Smooth muscle cell (in vitro differentiated cells): Measurements from ENCODE around the gene TRAPPC2L. TPM values are rescaled to one million over a fixed set of nuclear protein-coding genes. Genes with fewer than 3 reads are reported as not detected.

Experiments used
- DNase-seq: peaks from one replicate; lab custom pipeline; 2025; ENCODE audit not compliant: unreplicated experiment; lab: John Stamatoyannopoulos, UW
- H2AFZ ChIP-seq: fragments of 200-600 bp; sonication (generic); 2 replicates; pipeline ENCODE4 v1.6.0; 2016; ENCODE audit warnings: antibody characterized with exemption, low read depth, mild to moderate bottlenecking
- H3F3A ChIP-seq: fragments of 200-600 bp; sonication (generic); 2 replicates; pipeline ENCODE4 v1.6.0; 2017; ENCODE audit warnings: antibody characterized with exemption, low read depth
- H3K27ac ChIP-seq: fragments of 200-600 bp; sonication (generic); 2 replicates; pipeline ENCODE4 v1.5.1; 2016; ENCODE audit warnings: low read depth, mild to moderate bottlenecking
- H3K27me3 ChIP-seq: fragments of 200-600 bp; sonication (generic); 2 replicates; pipeline ENCODE4 v1.6.1; 2016; ENCODE audit warnings: low read depth, mild to moderate bottlenecking
- H3K36me3 ChIP-seq: fragments of 200-600 bp; sonication (generic); 2 replicates; pipeline ENCODE4 v1.5.1; 2016; ENCODE audit warnings: low read depth
- H3K4me1 ChIP-seq: fragments of 200-600 bp; sonication (generic); 2 replicates; pipeline ENCODE4 v1.5.1; 2016; ENCODE audit warnings: low read depth
- H3K4me2 ChIP-seq: fragments of 200-600 bp; sonication (generic); 2 replicates; pipeline ENCODE4 v1.6.0; 2016; ENCODE audit warnings: mild to moderate bottlenecking
- H3K4me3 ChIP-seq: fragments of 200-600 bp; sonication (generic); 2 replicates; pipeline ENCODE4 v1.5.1; 2016; ENCODE audit warnings: mild to moderate bottlenecking
- H3K79me2 ChIP-seq: fragments of 200-600 bp; sonication (generic); 2 replicates; pipeline ENCODE4 v1.6.0; 2016; ENCODE audit warnings: low read depth, mild to moderate bottlenecking
- H3K9ac ChIP-seq: fragments of 200-600 bp; sonication (generic); 2 replicates; pipeline ENCODE4 v1.6.0; 2016; ENCODE audit warnings: low read depth
- H3K9me3 ChIP-seq: fragments of 200-600 bp; sonication (generic); replicated peaks from 2 replicates; pipeline ENCODE4 v1.5.1; 2016; ENCODE audit warnings: low read depth
- H4K20me1 ChIP-seq: fragments of 200-600 bp; sonication (generic); 2 replicates; pipeline ENCODE4 v1.6.0; 2016; ENCODE audit warnings: low read depth
- WGBS: methylation state at CpG from one replicate; pipeline ENCODE4 v1.1.7; 2016; ENCODE audit warnings: low lambda C conversion rate; 5-methylcytosine and 5-hydroxymethylcytosine counted together
- polyA plus RNA-seq: library from polyadenylated mRNA; unstranded; fragments of >200 nt; fragmentation: Nextera tagmentation; extraction: Ambion mirVana; gene quantifications from 2 replicates; pipeline ENCODE4 v1.2.1, GENCODE V29; 2016
- total RNA-seq: library from RNA; depleted of rRNA; stranded (reverse); fragments of >200 nt; gene quantifications from 2 replicates; pipeline ENCODE4 v1.2.3, GENCODE V29; 2014
- TF ChIP-seq, protein P1 (sequence below): fragments of 200-600 bp; sonication (generic); IDR thresholded peaks from 2 replicates; pipeline ENCODE4 v1.5.1; 2017; ENCODE audit warnings: borderline replicate concordance, mild to moderate bottlenecking, antibody characterized with exemption; ENCODE audit not compliant: insufficient read depth, poor library complexity, severe bottlenecking

The TRAPPC2L gene
- total and polyA plus RNA-seq, 2 experiments from 2014 or later = 17.9 to 125 TPM

DNA sequence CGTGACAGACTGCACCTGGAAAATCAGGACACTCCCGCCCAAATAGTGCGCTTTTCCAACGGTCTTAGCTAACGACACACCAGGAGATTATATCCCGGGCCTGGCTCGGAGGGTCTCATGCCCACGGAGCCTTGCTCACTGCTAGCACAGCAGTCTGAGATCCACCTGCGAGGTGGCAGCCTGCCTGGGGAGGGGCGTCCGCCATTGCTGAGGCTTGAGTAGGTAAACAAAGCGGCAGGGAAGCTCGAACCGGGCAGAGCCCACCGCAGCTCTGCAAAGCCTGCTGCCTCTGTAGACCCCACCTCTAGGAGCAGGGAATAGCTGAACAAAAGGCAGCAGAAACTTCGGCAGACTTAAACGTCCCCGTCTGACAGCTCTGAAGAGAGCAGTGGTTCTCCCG, 5.3 kb upstream of the TRAPPC2L start:
- no peak overlapping the region for H2AFZ ChIP-seq
- DNase-seq = no peak
- 97% methylated on average over 19 of the region's 19 CpGs for WGBS

DNA sequence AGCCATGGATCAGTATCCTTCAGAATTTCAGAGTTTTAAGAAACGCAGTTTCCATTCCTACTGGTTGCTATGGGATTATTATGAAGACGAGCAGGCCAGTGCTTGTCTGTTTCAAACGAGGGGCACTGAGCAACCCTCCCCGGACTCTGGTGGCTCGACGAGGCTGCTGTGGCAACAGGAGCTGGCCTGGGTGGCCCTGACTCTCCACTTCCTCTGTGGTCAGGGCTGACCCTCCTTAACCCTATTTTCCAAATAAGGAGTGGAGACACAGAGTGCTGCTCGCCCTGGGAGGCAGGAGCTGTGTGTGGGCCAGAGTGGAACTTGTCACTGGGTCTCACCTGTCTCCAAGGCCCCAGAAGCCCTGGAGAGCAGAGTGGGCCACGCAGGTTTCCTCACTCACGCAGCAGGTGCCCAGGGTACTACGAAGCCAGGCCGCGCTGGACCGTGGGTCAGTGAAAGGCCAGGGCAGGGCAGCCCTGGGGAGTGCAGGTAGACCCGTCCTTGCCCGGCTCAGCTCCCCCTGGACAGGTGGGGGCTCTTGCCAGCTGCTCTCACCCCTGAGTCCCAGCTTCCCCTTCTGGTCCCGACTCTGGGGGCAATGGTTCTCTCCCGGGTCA, 3.5 kb upstream of the TRAPPC2L start:
- Histone ChIP-seq H3K4me2 (no peak overlapping the region), H3K9ac (no peak overlapping the region), H3K9me3 (no peaks in the 10 kb centered on the region), H3K27me3 (no peaks in the 10 kb centered on the region), H3K27ac (no peak overlapping the region), H3K79me2 (peaks cover 18% of the 10 kb centered on the region), H3K36me3 (no peaks in the 10 kb centered on the region), H3K4me3 (no peak overlapping the region), H4K20me1 (peaks cover 38% of the 10 kb centered on the region), H2AFZ (no peak overlapping the region), H3F3A (no peaks in the 10 kb centered on the region), H3K4me1 (peaks cover 3% of the 10 kb centered on the region)
- WGBS = 93% methylated on average over 17 of the region's 17 CpGs
- DNase-seq = no peak
- TF ChIP-seq, protein P1, sequence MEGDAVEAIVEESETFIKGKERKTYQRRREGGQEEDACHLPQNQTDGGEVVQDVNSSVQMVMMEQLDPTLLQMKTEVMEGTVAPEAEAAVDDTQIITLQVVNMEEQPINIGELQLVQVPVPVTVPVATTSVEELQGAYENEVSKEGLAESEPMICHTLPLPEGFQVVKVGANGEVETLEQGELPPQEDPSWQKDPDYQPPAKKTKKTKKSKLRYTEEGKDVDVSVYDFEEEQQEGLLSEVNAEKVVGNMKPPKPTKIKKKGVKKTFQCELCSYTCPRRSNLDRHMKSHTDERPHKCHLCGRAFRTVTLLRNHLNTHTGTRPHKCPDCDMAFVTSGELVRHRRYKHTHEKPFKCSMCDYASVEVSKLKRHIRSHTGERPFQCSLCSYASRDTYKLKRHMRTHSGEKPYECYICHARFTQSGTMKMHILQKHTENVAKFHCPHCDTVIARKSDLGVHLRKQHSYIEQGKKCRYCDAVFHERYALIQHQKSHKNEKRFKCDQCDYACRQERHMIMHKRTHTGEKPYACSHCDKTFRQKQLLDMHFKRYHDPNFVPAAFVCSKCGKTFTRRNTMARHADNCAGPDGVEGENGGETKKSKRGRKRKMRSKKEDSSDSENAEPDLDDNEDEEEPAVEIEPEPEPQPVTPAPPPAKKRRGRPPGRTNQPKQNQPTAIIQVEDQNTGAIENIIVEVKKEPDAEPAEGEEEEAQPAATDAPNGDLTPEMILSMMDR = no peak

More for the DNA sequence above, 5.3 kb upstream of the TRAPPC2L start:
- H4K20me1 ChIP-seq = peaks cover 46% of the 10 kb centered on the region
- no peak overlapping the region for H3K4me3 ChIP-seq
- TF ChIP-seq, protein P1 = no peak
- no peaks in the 10 kb centered on the region for H3K9me3 ChIP-seq
- H3F3A ChIP-seq = no peaks in the 10 kb centered on the region
- no peaks in the 10 kb centered on the region for H3K4me1 ChIP-seq
- no peaks in the 10 kb centered on the region for H3K27me3 ChIP-seq
- no peaks in the 10 kb centered on the region for H3K36me3 ChIP-seq
- no peak overlapping the region for H3K4me2 ChIP-seq
- no peak overlapping the region for H3K9ac ChIP-seq
- no peak overlapping the region for H3K27ac ChIP-seq
- H3K79me2 ChIP-seq = peaks cover 12% of the 10 kb centered on the region

DNA sequence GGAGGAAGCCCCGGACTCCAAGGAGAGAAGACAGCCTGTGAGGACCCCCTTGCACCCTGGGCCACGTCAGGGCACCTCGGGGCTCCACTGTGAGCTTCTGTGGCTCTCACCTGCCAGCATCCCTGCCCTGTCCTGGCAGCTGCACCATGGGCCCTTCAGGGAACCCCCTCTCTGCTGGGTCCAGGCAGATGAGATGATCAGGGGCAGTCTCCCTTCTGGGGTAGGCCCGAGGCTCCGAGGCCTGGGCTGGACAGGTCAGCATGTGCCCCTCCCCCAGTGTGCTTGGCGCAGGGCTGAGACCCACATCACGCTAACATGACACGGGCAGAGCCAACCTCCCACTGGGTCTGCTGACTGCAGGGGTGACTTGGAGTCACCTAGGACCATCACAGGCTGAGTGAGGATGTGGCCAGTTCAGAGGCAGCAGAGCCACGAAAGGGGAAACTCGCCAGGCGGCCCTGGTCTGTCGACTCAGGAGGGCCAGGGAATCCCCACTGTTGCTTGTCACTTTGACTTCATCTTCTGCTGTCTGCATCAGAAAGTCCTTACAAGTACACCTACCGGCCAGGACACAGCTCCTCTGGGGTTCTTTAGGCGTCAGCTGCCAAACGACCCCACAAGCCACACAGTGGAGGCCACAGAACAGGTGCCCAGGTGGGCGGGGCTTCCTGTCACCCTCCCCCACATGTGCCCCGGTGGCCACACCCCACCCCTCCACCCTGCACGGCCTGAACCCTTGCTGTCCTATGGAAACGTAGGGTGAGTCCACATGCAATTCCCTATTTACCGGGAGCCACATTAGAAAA, 2.4 kb upstream of the TRAPPC2L start:
- 87% methylated on average over 20 of the region's 20 CpGs for WGBS
- H3K36me3 ChIP-seq = no peaks in the 10 kb centered on the region
- TF ChIP-seq, protein P1 = no peak
- H3K4me1 ChIP-seq = peaks cover 3% of the 10 kb centered on the region
- H4K20me1 ChIP-seq = peaks cover 33% of the 10 kb centered on the region
- H3K27me3 ChIP-seq = no peaks in the 10 kb centered on the region
- no peaks in the 10 kb centered on the region for H3K9me3 ChIP-seq
- no peak overlapping the region for H3K4me3 ChIP-seq
- no peak overlapping the region for H3K4me2 ChIP-seq
- no peak overlapping the region for H3K27ac ChIP-seq
- no peaks in the 10 kb centered on the region for H3F3A ChIP-seq
- H3K9ac ChIP-seq = no peak overlapping the region
- H3K79me2 ChIP-seq = peaks cover 20% of the 10 kb centered on the region
- no peak for DNase-seq
- H2AFZ ChIP-seq = no peak overlapping the region

DNA sequence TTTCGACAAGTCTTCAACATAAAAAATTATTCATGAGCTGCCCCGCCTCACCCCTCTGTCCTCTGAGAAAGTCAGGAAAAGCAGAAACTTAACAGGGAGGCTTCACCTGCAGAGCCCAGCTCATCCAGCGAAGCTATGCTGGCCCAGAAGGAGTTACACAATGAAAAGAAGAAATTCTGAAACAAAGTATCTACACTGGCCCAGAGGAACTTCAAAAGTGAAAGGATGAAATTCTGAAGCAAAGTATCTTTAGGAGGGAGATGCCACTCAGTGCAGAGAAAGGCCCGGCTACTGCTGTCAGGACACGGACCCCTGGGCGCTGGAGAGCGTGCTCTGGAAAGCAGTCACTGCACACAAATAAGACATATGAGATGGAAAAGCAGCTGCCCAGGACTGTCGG, 1.8 kb upstream of the TRAPPC2L start:
- WGBS = 95% methylated on average over 8 of the region's 8 CpGs
- no peak for DNase-seq
- peaks cover 3% of the 10 kb centered on the region for H3K4me1 ChIP-seq
- no peaks in the 10 kb centered on the region for H3K27me3 ChIP-seq
- peaks cover 20% of the 10 kb centered on the region for H3K79me2 ChIP-seq
- peak overlapping the region; percentile 95 for H3K4me2 ChIP-seq
- H3F3A ChIP-seq = no peaks in the 10 kb centered on the region
- H2AFZ ChIP-seq = no peak overlapping the region
- no peaks in the 10 kb centered on the region for H3K9me3 ChIP-seq
- peaks cover 29% of the 10 kb centered on the region for H4K20me1 ChIP-seq
- no peaks in the 10 kb centered on the region for H3K36me3 ChIP-seq
- H3K27ac ChIP-seq = no peak overlapping the region
- TF ChIP-seq, protein P1 = no peak
- no peak overlapping the region for H3K9ac ChIP-seq
- no peak overlapping the region for H3K4me3 ChIP-seq
